Retinal pigment epithelial cell (primary cell): Measurements from ENCODE around the gene C16orf96.

Source experiments
- DNase-seq: peaks from one replicate; pipeline ENCODE4 v3.0.0-alpha.2; 2010; ENCODE audit warnings: low read depth
- H3K4me3 ChIP-seq: 2 replicates; pipeline ENCODE4 v1.5.1; 2011; ENCODE audit warnings: mild to moderate bottlenecking, low read length, control low read depth, moderate library complexity
- TF ChIP-seq, protein P1 (sequence below): conservative IDR thresholded peaks from 2 replicates; pipeline ENCODE4 v1.5.1; 2011; ENCODE audit warnings: low read depth, low read length, control low read depth, inconsistent platforms

Gene C16orf96

DNA sequence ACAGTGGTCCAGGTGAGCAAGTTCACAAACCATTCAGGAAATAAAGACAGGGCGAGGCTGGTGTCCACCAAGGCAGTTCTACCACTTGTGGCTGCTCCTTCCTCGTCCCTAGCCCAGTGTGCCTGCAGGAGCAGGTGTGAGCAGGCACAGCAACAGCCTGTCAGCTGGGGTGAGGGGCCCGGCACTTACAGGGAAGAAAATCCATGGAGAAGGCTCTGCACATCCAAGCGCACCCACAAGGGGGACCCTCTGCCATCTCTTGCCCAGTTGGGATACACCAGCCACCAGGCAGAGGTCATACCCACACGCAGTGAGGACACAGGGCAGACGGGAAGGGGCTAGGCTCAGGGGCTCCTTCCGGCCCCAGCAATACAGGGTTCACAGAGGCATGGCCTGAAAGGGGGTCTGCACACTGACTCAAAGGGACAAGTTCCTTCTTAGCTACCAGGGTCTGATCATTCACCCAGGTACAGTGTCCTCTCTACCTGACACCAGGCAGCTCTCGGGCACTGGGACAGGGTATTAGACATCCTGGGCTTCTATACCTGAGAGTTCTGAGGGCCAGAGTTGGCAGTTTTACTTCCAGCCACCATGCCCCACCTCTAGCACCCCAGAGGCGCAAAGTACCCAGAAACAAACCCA is 44.6 kb upstream of the C16orf96 start:
- H3K4me3 ChIP-seq = no peak overlapping the region
- TF ChIP-seq, protein P1, sequence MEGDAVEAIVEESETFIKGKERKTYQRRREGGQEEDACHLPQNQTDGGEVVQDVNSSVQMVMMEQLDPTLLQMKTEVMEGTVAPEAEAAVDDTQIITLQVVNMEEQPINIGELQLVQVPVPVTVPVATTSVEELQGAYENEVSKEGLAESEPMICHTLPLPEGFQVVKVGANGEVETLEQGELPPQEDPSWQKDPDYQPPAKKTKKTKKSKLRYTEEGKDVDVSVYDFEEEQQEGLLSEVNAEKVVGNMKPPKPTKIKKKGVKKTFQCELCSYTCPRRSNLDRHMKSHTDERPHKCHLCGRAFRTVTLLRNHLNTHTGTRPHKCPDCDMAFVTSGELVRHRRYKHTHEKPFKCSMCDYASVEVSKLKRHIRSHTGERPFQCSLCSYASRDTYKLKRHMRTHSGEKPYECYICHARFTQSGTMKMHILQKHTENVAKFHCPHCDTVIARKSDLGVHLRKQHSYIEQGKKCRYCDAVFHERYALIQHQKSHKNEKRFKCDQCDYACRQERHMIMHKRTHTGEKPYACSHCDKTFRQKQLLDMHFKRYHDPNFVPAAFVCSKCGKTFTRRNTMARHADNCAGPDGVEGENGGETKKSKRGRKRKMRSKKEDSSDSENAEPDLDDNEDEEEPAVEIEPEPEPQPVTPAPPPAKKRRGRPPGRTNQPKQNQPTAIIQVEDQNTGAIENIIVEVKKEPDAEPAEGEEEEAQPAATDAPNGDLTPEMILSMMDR = peak; percentile 77
- DNase-seq = no peak

GRCh38 chr16:4512473-4512872 is 43.7 kb upstream of the C16orf96 start:
- TF ChIP-seq, protein P1 = no peak
- no peak for DNase-seq
- H3K4me3 ChIP-seq = no peak overlapping the region

DNA sequence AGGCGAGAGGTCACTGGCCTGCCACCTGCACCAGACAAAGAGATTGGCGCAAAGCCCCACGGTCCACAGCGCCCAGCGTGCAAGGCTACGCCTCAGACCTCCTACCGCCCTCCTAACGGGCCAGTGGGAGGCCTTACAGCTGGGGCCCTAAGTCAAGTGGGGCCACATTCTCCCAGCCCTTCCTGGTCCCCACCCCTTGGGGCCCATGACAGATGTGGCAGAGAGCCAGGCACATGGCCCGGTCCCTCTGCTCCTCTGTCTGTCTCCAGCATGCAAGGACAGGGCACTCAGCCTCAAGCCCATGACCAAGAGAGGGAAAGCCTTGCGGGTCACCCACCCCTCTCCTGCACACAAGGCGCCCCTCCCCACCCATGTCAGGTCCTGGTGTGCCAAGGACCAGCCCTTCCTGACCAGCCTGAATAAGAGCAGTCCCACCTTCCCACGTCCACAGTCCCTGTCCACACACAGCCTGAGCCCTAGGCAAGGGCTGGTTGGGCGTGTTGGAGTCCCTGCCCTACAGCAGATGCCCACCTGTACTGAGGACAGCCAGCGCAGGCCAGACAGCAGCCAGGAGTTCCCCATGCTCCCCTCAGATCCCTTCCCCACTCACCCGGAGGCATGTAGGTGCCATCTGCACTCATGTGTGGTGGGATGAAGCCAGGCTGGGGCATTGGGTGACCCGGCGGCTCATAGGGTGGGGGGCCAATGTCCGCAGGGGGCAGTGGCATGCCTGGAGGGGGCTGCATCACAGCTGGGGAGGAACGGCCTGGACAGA is 42.9 kb upstream of the C16orf96 start:
- H3K4me3 ChIP-seq = no peak overlapping the region
- no peak for DNase-seq
- TF ChIP-seq, protein P1 = no peak

- no peak overlapping the region for H3K4me3 ChIP-seq
- TF ChIP-seq, protein P1 = no peak
- DNase-seq = no peak
These were observed 42.3 kb upstream of the C16orf96 start for GRCh38 chr16:4513881-4514280.

DNA sequence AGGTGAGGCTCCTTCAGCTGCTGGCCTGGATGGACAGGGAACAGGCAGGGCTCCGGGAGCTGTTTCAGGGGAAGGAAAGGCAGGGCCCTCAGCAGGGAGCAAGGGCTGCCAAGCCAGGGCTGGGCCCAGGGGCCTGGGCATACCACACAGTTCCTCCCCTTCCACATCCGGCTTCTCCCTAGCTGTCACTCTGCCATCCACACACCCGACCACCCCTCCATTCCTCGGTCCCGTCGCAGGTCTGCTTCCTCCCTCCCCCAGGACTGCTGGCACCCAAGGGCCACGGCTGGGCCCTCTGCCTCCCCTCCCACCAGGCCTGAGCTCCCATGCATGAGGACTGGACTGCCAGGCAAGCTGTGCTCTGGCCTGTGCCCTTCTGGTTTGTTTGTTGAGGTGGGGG is 41.5 kb upstream of the C16orf96 start:
- no peak for DNase-seq
- H3K4me3 ChIP-seq = no peak overlapping the region

DNA sequence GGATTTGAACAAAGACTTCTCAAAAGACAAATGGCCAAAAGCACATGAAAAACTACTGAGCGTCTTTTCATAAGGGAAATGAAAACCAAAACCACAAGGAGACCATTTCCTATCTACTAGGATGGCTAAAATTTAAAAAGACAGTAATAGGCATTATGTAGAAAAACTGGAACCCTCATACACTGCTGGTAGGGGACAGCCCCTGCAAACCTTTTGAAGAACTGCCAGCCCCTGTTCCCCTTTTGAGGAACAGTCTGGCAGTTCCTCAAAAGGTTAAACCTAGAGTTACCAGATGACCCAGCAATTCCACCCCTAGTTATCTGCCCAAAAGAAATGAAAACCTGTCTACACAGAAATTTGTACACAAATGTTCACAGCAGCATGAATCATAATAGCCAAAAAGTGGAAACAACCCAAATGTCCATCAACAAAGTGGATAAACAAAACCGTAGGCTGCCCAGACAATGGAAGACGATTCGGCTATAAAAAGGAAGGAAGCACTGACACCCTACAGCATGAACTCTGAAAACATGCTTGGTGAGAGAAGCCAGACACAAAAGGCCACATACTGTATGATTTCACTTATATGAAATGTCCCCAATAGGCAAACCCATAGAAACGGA is 40.4 kb upstream of the C16orf96 start:
- TF ChIP-seq, protein P1 = no peak
- no peak for DNase-seq
- no peak overlapping the region for H3K4me3 ChIP-seq

More for the DNA sequence above, 41.5 kb upstream of the C16orf96 start:
- TF ChIP-seq, protein P1 = no peak
